Measurements from ENCODE around the gene THSD4. TPM values are rescaled to one million over a fixed set of nuclear protein-coding genes. Genes with fewer than 3 reads are reported as not detected.
A peak's percentile ranks its signal among the peaks of the same experiment; 100 is the strongest.

The THSD4 gene
- total RNA-seq, 4 donors from 2014 or later: 2.7 to 49.2 (median 15.8) TPM

- ATAC-seq (ENCODE audit: low FRiP score) (no peak), DNase-seq (ENCODE audit: low spot score) (no peak)
- no peak for TF ChIP-seq CTCF (IDR thresholded peaks at IDR 0.05)
Measured at GRCh38 chr15:71737761-71738160, 622.5 kb downstream of the THSD4 start.

- no peak for TF ChIP-seq CTCF (IDR thresholded peaks at IDR 0.05)
- ATAC-seq (ENCODE audit: low FRiP score) (no peak), DNase-seq (ENCODE audit: low spot score) (no peak)
Measured at GRCh38 chr15:71739355-71739754, 624.1 kb downstream of the THSD4 start.

GRCh38 chr15:71742964-71743363 lies 627.7 kb downstream of the THSD4 start:
- DNase-seq (ENCODE audit: low spot score) (no peak), ATAC-seq (ENCODE audit: low FRiP score) (no peak)
- no peak for TF ChIP-seq CTCF (IDR thresholded peaks at IDR 0.05)

- no peak for TF ChIP-seq CTCF (IDR thresholded peaks at IDR 0.05)
- DNase-seq (ENCODE audit: low spot score) (peak; percentile 63), ATAC-seq (ENCODE audit: low FRiP score) (no peak)
Measured at GRCh38 chr15:71743861-71744382, 628.7 kb downstream of the THSD4 start.

- ATAC-seq (ENCODE audit: low FRiP score): no peak
- DNase-seq (ENCODE audit: low spot score): no peak
- no peak for TF ChIP-seq CTCF (IDR thresholded peaks at IDR 0.05)
Measured at GRCh38 chr15:71746719-71747118, 631.4 kb downstream of the THSD4 start.

GRCh38 chr15:71747128-71748083 lies 632.1 kb downstream of the THSD4 start:
- TF ChIP-seq CTCF (IDR thresholded peaks at IDR 0.05): no peak
- DNase-seq (ENCODE audit: low spot score): no peak
- ATAC-seq (ENCODE audit: low FRiP score): no peak
